Measurements from ENCODE around the gene ATG4D.

- TF ChIP-seq CTCF (IDR thresholded peaks at IDR 0.05) (no peak), EZH2 (IDR thresholded peaks at IDR 0.05) (no peak)
Measured at GRCh38 chr19:10587839-10588150, 44.1 kb downstream of the ATG4D start.
